Measurements from ENCODE around the gene ATP13A4. TPM values are rescaled to one million over a fixed set of nuclear protein-coding genes. Genes with fewer than 3 reads are reported as not detected.

The ATP13A4 gene
- total and polyA plus RNA-seq, 2 of the 8 experiments (the other 6 are each of a cell fraction or from before 2014, with no cell fraction given), result 0.12 TPM; not detected in 1

GRCh38 chr3:193377591-193377990 is 177.1 kb downstream of the ATP13A4 start (continued):
- TF ChIP-seq CHD7 (IDR thresholded peaks at IDR 0.05; ENCODE audit: insufficient replicate concordance, low read length), result no peak
- no peak for TF ChIP-seq RFX5 (IDR thresholded peaks at IDR 0.05; ENCODE audit: borderline replicate concordance, low read depth, low read length)
- TF ChIP-seq CHD2 (IDR thresholded peaks at IDR 0.05; ENCODE audit: low read length), result no peak
- no peak for TF ChIP-seq SAP30 (IDR thresholded peaks at IDR 0.05; ENCODE audit: insufficient read depth, insufficient replicate concordance, low read length)
